Measurements from ENCODE around the gene ANKRD16.

DNA sequence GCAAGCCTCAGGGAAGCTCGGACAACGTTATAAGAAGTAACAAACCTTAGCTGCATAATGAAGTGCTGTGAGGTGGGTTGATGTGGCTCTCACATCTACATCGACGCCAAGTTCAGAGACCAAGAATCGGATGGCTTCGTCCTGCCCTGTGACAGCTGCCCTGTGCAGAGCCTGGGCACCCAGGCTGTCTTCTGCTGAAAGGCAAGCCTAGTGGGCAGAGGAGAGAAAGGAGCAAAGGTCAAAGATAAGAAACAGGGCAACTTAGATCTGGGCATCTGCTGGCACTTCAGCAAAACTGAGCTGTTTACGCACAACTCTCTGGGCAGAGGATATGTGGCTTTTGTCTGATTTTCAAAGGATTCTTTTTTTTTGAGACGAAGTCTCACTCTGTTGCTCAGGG, 6.7 kb downstream of the ANKRD16 start:
- TF ChIP-seq, protein P1, sequence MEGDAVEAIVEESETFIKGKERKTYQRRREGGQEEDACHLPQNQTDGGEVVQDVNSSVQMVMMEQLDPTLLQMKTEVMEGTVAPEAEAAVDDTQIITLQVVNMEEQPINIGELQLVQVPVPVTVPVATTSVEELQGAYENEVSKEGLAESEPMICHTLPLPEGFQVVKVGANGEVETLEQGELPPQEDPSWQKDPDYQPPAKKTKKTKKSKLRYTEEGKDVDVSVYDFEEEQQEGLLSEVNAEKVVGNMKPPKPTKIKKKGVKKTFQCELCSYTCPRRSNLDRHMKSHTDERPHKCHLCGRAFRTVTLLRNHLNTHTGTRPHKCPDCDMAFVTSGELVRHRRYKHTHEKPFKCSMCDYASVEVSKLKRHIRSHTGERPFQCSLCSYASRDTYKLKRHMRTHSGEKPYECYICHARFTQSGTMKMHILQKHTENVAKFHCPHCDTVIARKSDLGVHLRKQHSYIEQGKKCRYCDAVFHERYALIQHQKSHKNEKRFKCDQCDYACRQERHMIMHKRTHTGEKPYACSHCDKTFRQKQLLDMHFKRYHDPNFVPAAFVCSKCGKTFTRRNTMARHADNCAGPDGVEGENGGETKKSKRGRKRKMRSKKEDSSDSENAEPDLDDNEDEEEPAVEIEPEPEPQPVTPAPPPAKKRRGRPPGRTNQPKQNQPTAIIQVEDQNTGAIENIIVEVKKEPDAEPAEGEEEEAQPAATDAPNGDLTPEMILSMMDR (IDR thresholded peaks at IDR 0.05): no peak
- TF ChIP-seq POLR2AphosphoS5 (IDR thresholded peaks at IDR 0.05; ENCODE audit: low read depth, low read length): no peak
- no peak for TF ChIP-seq SIN3A (IDR thresholded peaks at IDR 0.05; ENCODE audit: borderline replicate concordance, insufficient read depth, low read depth, low read length)
- no peak for TF ChIP-seq TCF7L2 (IDR thresholded peaks at IDR 0.05; ENCODE audit: low read depth, low read length)
- TF ChIP-seq, protein P2, sequence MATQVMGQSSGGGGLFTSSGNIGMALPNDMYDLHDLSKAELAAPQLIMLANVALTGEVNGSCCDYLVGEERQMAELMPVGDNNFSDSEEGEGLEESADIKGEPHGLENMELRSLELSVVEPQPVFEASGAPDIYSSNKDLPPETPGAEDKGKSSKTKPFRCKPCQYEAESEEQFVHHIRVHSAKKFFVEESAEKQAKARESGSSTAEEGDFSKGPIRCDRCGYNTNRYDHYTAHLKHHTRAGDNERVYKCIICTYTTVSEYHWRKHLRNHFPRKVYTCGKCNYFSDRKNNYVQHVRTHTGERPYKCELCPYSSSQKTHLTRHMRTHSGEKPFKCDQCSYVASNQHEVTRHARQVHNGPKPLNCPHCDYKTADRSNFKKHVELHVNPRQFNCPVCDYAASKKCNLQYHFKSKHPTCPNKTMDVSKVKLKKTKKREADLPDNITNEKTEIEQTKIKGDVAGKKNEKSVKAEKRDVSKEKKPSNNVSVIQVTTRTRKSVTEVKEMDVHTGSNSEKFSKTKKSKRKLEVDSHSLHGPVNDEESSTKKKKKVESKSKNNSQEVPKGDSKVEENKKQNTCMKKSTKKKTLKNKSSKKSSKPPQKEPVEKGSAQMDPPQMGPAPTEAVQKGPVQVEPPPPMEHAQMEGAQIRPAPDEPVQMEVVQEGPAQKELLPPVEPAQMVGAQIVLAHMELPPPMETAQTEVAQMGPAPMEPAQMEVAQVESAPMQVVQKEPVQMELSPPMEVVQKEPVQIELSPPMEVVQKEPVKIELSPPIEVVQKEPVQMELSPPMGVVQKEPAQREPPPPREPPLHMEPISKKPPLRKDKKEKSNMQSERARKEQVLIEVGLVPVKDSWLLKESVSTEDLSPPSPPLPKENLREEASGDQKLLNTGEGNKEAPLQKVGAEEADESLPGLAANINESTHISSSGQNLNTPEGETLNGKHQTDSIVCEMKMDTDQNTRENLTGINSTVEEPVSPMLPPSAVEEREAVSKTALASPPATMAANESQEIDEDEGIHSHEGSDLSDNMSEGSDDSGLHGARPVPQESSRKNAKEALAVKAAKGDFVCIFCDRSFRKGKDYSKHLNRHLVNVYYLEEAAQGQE (IDR thresholded peaks at IDR 0.05; ENCODE audit: insufficient read depth in 1 of 2, low read depth in 2 of 2, low read length in 1 of 2): no peak

Measured in Panc1 (cell line).